A204.1 (cell line): Measurements from ENCODE around the gene SEC24B.

ENCODE experiments used
- FAIRE-seq: peaks from 2 replicates; lab custom pipeline; 2012; peaks lifted over from hg19 to GRCh38; lab: Jason Lieb, UNC

Gene SEC24B

GRCh38 chr4:109433205-109434006, at the start of gene SEC24B:
Gene SEC24B (plus strand): TSS chr4:109433815. CDS start chr4:109433870, 55 bp downstream.
- FAIRE-seq, result no peak

DNA sequence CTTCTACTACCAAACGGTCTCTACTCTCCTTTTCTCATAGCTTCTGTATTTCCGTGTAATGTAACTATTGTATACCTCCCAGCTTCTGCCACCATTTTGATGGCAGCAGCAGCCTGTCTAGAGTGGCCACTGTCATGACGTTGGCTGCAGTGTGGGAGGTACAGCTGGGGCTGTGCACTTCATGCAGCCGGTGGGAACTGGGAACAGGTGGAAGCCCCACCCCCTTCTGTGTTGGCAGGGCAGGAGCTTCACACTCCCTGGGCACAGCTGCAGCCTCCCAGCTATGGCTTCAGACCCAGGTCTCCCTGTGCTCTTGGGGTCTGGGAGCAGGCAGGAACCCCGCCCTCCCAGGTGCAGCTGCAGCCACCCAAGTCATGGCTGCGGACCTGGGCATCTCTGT, 49.8 kb upstream of the SEC24B start:
- no peak for FAIRE-seq

GRCh38 chr4:109385260-109385659, 48.4 kb upstream of the SEC24B start:
- no peak for FAIRE-seq

- no peak for FAIRE-seq
These were observed 44.1 kb upstream of the SEC24B start for GRCh38 chr4:109389369-109390114.

DNA sequence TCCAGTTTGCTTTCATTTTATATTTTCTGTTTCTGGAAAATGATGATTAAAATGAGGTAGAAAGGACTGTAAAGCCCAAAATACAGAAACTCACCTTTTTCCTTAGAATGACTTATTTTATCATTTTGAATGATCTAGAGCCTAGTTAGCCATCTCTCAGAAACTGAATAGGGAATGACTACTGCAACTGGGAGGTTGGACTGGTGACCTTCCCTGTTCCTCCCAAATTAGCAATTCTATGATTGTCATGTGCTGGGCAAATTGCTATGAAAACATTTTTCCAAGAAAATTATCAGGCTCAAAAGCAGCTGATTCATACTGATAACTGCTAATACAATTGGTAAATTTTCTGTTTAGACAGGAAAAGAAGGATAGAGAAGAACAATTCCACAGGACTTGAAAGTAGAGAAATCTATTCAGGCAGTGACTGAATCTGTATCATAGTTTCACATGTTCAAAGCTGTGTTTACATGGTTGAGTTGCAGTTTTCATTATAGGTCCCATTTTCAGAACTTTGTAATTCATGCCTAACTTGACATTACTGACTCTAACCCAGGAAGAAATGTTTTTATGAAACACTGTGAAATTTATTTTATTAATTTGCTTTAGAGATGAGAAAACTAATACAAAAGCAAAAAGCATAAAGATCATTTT, 43.4 kb upstream of the SEC24B start:
- FAIRE-seq, result no peak

- no peak for FAIRE-seq
These were observed 37.9 kb upstream of the SEC24B start for GRCh38 chr4:109395694-109396093.

GRCh38 chr4:109398928-109399327, 34.7 kb upstream of the SEC24B start:
- no peak for FAIRE-seq

DNA sequence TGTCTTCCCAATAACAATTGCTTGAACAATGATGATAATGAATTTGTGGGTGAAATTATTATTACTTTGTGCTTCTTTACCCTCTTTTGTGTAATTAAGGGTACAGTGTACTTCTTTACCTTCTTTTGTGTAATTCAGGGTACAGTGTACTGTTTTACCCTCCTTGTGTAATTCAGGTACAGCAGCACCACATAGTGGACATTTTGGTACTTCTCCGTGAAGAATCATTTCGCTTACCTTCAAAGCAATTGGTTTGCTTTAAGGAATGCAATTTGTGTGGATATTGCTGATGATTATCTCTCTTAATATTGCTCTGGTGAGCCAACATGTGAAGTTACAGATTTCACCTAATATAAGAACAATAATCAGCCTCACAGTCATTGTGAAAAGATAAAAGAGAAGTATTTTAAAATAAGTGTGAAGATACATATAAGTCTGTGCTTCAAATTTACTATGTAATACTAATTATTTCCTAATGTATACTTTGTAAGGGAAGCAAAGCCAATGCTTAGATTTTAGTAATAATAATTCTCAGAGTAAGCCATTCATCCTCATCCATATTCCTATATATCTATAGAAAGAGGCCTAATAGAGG, 27.2 kb upstream of the SEC24B start:
- peak; percentile 93 for FAIRE-seq

DNA sequence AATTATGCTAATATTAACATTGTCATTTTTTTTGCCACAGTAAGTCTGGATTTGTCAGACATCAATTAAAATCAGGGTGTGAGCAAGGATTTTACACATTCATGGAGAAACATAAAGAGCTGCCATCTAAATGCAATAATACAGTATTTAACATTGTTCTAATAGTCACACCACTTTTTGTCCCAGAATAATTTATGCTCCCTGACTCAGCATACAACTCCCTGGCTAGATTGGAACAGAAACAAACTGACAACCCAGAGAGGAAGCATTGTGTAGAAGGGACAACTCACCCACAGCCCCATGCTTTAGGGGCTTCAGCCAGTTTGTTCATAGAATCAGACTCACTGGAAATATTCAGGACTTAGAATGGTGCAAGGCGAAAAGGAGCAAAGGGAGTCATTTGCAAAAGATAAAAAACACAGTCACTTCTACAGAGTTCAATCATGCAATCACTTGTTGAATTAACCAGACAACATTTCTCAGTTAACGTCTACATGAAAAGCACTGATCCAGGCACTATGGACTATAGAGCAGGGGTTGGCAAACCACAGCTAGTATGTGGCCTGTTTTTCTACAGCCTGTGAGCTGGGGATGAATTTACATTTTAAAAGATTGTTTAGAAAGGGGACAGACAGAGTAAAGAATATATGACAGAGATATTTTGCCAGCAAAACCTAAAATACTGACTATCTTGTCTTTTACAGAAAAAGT, 26.4 kb upstream of the SEC24B start:
- no peak for FAIRE-seq

DNA sequence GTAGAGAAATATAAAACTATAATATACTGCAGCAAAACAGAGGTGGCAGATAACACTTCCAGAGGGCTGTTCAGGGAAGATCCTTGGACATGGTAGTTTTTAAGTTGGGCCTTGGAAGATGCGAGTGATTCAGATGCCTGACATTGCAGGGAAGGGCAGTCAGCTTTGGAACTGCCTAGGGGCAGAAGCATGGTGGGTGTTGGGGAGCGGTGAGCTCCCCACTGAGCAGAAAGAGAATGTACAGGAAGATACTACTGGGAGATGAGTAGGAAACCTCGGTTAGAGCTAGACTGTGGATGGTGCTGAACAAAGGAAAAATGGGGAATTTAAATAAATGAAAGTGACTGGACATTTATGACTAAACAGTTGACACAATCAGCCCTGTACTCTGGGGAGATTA, 24.9 kb upstream of the SEC24B start:
- no peak for FAIRE-seq

DNA sequence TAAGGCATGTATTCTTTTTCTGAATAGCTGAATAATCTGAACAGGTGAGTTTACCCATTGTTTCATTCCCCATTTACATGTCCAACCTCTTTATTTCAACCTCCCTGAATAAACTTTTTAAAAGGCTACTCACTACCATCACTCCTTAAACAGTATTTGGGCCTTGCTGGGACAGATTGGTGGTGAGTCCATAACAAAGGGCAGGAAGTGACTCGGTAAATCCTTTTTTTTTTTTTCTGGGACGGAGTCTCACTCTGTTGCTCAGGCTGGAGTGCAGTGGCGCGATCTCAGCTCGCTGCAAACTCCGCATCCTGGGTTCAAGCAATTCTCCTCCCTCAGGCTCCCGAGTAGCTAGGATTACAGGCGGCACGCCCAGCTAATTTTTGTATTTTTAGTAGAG, 23.4 kb upstream of the SEC24B start:
- FAIRE-seq, result no peak

DNA sequence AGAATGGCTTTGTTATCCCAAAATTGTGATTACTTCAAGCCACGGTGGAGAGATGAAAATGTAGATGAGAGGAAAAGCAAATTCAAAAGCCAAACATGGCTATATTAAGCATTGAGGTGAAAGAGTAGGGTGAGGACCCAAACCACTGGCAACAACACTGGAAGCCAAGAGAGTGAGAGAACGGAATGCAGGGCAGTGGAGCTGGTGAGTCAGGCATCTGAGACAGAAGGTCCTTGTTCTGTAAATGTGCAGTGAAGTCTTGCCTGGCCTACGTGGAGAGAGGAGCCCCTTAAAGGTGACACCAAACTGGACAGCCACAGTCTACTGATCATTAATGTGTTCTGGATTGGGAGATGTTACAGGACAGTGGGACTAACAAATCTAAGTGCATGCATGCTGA, 22.8 kb upstream of the SEC24B start:
- no peak for FAIRE-seq

DNA sequence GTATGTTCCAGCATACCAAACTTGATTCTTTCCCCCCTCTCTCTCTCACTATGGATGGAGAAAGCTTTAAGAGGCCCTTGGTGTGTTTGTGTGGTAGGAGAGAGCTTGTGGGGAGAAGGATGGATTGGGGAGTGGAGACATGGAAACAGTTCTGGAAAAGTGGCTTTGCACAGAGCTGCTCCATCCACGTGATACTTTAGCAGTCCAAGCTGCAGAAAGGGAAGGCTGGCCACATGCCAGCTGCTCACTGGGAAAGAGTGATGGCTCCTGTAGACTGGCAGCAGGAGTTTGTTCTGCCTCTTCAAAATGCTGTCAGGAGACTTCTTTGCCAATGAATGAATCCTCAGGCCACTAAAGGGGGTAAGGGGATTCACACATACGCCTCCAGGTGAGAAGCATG, 21.7 kb upstream of the SEC24B start:
- FAIRE-seq, result no peak

GRCh38 chr4:109412776-109413175, 20.8 kb upstream of the SEC24B start:
- no peak for FAIRE-seq

GRCh38 chr4:109414938-109415337, 18.7 kb upstream of the SEC24B start:
- no peak for FAIRE-seq

DNA sequence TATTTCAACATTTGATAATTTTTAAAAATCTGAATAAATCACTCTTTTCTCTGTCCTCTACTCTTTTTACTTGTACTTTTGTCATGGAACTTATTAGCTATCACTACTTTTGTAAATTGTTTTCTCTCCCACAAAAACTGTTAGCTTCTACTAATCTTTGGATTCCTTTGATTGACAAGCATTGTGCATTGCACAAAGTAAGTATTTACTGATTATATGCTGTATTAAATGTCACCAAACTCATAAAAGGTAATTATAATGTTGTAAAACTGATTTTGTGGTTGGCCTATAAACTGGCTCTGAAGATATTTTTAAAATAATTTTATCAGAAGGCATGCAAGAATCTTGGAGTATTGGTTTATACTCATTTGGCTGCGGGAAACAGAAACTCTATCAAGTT, 15.0 kb upstream of the SEC24B start:
- no peak for FAIRE-seq

DNA sequence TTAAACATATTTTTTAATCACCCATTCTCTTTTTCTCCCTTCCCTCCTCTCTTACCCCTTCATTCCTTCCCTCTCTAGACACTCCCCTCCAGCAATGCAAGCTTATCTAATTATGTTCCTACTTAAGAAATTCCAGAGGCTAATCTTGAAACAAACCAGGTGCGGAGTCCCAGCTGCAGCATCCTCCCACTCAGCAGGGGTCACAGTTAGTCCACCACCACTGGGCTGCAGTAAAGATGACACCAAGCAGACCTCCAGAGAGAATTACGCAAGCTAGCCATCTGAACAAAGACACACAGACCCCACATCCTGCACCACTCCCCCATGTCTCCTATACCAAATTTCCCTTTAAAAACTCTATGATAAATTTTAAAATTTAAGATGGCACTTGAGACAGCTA, 13.9 kb upstream of the SEC24B start:
- no peak for FAIRE-seq

DNA sequence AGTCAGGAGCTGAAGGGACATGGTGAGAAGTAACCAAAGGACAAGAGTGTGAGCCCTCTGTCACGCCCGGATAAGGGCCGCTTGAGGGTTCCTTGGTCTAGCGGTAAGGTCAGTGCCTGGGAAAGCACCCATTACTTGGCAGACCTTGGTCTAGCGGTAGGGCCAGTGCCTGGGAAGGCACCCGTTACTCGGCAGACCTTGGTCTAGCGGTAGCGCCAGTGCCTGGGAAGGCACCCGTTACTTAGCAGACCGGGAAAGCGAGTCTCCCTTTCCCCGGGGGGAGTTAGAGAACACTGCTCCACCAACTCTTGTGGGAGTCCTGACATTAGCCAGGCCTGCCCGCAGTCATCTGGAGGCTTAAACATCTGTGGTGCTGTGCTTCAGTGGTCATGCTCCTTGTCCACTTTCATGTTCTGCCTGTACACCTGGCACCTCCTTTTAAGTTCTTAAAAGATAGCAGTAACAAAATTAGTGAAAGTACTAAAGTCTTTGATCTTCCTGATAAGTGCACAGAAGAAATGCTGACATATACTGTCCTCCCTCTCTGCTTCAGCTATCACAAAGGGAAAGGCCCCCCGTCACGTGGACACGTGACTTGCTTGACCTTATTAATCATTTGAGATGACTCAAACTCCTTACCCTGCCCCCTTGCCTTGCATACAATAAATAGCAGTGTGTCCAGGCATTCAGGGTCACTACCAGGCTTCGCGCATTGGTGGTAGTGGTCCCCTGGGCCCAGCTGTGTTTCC, 9.3 kb upstream of the SEC24B start:
- FAIRE-seq, result no peak

DNA sequence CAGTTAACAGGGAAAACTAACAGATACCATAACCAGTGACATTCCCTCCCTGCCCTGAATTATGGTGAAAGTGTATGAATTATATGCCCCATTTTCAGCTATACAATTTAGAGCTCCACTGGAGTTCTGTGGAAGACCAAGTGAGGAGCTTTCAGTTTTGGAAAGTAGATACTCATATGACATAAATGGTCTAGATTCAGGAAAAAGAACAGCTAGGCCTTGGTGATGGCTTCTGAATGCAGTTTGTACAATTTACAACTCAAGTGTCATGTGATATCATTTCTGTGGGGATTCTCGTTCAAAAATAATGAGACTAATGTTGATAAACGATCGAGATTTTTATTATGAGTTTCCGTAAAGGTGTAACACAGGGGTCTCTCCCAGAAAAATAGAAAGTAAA, 8.2 kb upstream of the SEC24B start:
- no peak for FAIRE-seq

- no peak for FAIRE-seq
These were observed 4.1 kb upstream of the SEC24B start for GRCh38 chr4:109429545-109429944.

DNA sequence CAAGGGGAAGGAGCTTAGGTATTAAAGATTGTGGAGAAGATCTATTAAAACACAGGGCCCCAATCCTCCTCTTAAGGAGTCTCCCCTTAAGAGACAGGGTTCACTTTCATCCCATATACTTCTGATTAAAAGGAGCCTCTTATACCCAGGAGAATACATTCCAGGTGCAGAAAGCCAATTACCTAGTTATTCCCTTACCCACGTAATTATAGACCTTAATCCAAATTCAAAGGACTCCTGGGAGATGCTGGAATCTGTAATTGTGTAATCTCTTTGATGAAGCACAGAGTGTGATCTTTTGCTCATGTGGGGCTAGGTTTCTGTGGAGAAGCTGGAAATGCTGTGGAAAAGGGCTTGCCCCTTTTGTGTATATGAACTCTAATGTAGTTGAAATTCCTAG, 1.4 kb upstream of the SEC24B start:
- FAIRE-seq, result no peak

DNA sequence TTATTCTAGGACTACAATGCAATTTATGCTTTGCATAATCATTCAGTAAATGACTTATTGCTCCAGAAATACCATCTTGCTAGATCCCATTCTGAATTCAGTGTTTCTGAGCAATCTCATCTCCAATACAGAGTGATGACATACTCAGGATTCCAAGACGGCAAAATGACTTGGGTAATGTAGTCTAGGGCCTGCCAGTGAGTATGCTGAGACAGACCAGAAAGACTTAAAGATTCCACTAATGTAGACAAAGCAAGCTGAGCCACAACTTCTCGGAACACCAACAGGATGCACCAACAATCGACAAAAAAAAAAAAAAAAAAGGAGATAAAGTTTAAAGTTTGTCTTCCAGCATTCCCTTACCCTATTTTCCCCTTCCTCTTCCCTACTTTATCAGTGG, 919 bp upstream of the SEC24B start:
- no peak for FAIRE-seq
